Stimulated activated CD8-positive, alpha-beta memory T cell treated with anti-CD3 and anti-CD28 coated beads, Interleukin-2, amount 100 ng/mL, for 48 hours (primary cell): ENCODE data around the gene UBQLN4.

Experiments
- DNase-seq, 2 donors: peaks; one replicate each; pipeline ENCODE4 v3.0.0-alpha.2; 2020; ENCODE audit warnings: low read depth in 2 of 2

UBQLN4 gene

DNA sequence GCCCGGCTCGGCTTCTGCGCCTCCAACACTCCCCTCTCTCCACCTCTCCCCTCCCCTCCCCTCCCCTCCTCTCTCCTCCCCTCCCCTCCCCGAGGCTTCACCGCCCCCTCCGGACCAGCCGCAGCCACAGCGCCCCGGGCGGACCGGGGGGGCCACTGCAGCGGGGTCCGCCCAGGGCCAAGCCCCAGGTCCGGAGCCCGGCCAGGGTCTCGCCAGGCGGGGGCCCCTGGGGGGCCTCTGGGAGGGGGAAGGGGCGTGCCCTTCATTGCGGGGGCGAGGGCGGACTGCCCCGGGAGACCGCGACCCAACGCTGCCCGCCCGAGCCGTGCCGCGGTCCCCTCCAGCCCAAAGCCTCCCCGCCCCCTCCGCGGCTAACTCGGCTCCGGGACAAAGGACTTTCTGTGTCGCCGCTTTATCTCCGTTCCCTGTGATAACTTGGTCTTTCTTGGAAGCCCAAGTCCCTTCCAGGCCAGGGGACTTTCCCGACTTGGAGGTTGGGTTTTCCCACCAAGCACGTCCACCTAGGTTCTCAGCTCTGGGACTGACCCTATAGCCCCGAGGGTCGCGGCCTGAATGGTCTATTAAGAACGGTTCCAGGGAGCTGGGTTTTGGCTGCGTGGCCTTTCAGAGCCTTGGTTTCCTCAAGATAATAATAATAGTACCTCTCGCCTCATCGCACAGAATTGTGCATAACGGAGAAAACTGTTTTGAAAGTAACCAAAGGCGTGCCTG lies at the start of gene UBQLN4:
Gene UBQLN4, minus strand, starts transcription at position 31 of the 732 bp plus-strand sequence. CDS start 97 bp downstream, outside the sequence.
- peak; percentile 70 to 82 for DNase-seq

DNA sequence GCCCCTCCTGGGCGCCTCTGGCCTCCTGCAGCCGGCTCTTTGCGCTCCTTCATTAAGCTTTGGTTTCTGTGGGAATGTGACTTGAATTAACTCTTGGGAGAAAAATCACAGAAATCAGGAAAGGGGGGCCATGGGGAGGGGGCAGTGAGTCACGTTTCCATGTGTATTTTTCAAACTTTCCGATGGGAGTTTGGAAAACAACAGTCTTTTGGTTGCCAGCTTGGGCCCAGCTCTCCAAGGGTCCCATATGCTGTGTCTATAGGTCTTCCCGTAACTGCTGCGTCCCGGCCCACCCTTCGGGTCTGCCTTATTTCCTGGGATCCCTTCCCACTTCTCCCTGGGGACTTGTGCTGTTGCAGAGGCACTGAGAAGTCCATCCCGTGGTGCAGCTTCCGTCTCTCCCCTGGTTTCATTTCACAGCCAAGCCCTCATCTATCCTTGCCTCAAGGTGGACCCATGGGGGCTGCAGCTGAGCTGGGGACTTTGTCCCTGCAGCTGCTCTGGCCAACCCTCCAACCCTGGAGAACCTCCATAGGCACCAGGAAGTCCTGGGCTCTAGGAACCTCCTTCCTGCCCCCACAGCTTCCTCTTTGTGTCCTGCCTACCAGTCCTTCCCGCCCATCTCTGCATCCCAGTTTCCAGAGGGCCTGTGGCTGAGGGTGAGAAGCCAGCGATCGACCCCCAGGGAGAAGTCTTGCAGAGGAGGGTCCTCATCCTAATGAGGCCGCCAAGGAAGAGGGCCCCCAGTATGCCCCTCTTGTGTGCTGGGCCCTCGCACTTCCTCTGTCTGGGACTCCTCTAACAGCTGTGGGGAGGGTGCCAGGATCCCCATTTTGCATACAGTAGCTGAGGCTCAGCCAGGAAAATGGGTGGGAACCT lies 49.3 kb upstream of the UBQLN4 start:
- DNase-seq = no peak

DNA sequence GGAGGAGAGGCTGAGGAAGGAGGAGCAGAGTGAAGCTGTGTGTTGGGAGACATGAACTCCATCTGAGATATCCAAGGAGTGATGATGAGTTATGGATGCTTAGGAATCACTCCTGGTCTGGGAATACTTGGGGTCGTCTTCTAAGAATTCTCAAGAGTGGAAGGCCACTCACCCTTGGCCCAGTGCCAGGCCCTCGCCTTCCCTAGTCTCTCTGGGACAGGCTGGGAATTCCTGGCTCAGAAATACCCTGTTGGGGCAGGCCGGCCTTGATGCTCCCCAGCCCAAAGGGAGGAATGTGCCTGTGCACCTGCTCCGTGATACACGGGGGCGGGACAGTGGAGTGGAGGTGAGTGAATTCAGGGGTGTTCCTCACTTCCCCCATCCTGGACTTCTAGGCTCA lies 48.3 kb upstream of the UBQLN4 start:
- DNase-seq = no peak

DNA sequence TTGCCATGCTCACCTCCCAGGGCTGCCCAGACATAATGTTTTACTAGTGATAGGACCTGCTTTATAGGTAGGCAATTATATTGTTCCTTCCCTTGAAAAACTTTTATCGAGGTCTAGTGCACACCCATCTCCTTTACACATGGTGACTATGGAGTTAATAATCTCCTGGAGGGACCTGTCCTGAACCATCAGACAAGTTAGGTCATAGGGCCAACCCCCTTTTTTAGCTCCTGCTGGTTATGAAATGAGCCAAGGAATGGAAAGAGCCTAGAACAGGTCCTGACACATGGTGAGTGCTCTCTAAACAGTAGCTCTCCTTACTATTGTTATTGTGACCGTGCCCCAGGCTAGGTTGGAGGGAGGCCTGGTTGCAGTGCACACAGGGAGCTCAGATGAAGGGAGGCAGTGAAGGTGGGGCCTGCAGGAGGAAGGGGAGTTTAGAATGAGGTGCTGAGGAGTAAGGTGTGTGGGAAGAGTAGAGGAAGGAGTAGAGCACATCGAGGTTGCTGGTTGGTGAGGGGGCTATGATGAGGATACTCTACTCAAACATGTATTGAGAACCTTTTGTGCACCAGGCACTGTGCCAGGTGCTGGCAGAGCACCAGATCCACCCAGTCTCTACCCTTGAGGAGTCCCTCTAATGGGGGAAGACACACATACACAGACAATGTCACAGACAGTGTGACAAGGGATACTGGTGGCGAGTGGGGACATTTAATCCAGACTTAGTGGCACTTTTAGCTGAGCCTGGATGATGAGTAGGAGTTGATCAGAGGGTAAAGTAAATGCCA lies 46.8 kb upstream of the UBQLN4 start:
- no peak for DNase-seq

DNA sequence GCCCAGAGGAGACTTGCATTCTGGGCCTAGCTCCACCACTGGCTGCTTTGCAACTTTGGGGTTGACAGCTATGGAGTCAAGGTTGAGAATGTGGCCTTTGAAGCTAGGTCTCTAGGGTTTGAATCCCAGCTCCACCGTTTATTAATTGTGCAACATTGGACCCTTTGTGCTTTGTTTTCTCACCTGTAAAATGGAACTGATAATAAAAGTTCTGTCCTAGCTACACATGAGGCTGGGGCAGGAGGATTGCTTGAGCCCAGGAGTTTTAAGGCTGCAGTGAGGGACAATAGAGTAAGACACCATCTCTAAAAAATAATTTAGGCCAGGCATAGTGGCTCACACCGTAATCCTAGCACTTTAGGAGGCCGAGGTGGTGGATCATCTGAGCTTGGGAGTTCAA lies 45.7 kb upstream of the UBQLN4 start:
- DNase-seq = no peak

DNA sequence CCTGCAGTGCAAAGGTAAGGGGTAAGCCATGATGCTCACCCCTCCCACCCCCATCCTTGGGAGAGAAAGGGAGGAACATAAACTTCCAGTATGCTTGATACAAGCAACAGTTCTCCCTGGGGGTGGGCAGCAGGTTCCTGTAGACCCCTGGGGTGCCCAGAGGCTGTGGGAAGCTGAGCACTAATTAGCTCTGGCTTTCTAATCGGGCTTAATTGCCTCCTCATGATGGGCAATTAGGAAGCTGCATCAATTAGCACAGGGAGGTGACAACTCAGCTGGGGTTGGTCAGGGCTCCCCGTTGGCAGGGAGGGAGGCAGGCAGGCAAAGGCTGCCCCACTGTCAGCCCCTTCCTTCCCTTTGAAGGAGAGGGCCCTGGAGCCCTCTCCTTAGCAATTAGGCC lies 45.2 kb upstream of the UBQLN4 start:
- no peak for DNase-seq

DNA sequence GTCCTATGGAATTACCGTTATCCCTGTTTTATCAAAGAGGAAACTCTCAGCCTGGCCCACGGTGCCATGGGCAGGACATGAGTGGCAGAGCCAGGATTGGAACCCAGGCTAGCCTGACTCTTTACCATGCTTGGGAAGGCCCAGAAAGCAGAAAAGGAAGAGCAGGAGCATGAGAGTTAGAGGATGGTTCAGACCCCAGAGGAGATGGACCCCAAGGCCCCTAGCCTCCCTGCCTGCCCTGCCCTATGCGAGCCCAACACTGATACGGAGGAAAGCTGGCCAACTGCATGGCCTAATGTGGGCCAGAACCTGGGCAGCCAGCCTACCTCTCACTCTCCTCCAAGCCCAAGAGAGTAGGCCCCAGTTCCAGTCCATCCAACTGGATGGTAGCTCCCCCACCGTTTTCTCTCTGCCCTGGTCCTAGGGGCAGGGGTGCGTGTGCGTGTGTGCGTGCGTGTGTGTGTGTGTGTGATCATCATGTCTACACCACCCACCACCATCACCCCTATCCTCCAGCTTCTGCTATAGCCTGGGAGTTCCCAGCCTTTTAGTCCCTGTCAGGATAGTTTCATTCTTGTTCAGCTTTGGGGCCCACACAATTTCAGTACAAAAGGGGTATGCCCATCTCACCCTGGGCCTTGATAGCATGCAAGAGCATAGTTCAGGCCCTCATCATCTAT lies 44.0 kb upstream of the UBQLN4 start:
- peak in 1 of 2 donors; percentile 47 for DNase-seq

DNA sequence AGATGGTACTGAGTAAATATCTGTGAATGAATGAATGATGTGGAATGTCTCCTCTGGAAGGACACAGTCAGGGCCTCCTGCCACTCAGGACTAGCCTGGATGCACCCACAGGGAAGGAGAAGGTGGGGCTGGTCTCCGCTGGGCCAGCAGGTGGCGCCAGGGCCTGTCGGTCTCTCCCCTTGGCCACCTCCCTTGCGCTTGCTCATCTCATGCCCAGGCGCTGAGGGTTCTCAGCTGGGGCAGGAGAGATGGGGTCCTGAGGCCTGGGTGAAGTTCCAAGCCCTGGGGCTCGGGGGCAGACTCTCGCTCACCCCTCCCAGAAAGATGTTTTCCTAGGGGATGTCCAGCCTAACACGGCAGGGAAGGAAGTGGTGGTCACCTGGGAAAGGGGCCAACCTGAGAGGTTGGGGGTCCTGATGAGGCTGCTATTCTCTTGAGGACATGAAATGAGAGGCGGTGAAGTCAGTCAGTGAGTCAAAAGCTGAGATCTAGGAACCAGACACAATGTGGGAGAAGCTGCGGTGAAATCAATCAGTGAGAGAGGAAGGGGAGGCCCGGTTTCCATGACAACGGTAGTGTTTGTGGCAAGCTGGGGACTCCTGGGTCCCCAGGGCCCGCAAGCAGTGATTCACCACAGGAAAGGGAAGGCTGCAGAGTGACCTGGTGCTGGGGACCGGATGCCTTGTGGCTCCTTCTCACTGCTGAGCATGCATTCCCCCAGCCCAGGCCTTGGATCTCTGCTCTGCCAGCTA lies 43.2 kb upstream of the UBQLN4 start:
- DNase-seq = peak; percentile 87 to 88

DNA sequence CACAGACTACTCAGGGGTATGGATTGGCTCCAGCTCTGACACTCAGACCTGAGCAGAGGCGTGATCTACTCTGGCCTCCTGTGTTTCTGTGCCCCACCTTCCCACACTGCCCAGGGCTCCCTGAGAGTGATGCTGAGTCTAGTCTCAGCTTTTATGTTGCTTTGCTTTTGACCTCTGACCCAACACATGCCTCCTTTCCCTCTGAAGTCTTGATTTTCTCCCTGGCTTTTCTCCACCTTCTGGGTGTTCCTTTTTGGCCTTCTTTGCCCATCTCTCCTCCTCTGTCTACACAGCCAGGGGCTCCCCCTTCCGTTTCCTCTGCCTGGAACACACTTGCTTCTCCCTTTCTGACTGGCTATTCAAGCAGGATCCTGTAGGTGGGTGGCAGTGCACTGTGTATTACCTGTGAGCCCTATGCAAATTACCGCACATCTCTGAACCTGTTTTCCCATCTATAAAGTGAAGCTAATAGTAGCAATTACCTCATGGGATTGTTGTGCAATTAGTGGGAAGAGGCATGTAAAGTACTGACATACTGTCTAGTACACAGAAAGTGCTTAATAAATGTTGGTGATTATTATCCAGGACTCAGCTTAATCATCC lies 42.4 kb upstream of the UBQLN4 start:
- DNase-seq = no peak

DNA sequence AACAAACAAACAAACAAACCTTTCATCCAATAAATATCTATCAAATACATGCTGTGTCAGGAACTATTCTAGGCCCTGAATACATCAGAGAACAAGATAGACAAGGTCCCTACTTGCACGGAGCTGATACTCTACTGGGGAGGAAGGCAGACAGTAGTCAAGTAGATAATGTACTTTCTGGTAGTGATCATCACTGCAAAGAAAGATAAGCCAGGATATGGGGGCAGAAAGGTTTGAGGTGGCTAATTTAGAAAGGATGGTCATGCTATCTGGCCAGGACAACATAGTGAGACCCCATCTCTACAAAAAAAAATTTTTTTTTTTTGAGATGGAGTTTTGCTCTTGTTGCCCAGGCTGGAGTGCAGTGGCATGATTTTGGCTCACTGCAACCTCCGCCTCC lies 38.0 kb upstream of the UBQLN4 start:
- no peak for DNase-seq

DNA sequence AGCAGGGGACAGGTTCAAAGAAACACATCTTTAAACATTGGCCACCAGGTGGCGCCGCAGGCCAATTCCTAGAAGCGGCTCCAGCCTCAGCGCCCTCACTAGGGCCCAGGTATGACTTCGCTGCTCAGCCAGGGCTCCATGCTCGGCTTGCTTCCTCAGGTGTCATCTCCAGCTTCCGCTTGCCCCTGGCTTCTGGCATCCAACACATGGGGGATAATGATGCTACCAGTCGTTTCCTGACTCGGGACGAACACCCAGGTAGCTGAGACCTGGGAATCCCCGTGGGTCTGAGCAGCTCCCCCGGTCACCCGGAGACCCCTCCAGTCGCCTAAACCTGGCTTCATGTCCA lies 37.2 kb upstream of the UBQLN4 start:
- peak; percentile 84 to 85 for DNase-seq

DNA sequence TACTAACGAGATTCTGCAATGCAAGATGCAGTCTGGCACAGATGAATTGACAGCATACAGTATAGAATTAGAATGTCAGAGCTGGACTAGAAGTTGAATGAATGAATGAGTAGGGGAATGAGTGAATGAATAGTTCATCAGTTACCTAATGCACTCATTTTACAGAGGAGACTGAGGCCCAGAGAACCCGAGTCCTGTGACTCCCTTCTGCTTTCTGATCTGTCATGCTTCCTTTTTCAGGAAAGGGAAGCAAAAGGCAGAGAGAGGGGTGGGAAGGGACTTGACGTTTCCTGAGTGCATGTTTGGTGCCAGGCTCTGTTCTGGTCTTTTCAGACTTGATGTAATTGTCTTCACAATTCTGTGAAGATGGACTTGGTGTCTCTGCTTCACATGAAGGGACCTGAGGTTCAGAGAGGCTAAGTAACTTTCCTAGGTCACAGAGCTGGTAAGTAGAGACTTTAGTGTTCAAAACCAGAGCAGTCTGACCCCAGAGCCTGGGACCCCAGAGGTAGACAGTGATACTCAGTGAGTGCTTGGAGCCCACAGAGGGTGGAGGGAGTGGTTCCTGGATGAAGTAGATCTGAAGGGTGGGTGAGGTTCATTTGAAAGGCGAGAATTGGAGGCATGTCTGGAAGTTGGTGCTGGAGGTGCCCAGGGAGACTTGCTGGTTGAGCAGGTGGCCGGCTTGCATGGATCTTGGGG lies 36.7 kb upstream of the UBQLN4 start:
- no peak for DNase-seq

DNA sequence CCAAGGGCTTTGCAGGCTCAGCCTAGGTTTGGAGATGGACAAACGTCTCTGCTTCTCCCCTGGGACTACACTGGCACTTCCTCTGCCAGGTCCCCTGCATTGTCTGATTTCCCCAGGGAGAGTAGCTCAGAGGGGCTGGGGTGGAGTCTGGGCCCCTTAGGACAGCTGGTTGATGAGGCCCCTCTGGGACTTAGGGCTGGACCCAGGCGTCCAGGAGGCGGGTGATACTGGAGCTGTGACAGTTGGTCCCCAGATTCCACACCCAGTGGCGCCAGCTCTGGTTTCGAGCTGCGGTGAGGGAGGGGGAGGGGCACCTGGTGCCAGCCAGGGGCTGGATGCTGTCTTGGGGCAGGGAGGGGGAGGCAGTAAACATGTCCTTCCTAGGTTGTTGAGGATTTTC lies 36.1 kb upstream of the UBQLN4 start:
- no peak for DNase-seq

DNA sequence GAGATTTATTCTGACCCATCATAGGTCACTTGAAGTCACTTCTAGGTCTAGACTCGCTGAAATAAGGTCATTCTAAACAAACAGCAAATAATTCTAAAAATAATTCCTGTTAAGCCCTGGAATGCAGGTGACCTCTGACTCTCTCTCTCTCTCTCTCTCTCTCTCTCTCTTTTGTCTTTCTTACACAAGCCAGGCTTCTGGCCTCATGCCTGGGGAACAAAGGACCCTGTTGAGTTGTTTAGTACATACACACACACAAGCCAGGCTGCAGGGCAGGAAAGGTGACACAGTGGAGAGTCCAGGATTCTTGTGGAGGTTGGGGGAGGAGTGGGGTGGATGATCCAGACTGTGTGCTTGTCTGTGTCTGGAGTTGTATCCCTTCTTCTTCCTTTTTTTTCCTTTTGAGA lies 32.7 kb upstream of the UBQLN4 start:
- DNase-seq = no peak

DNA sequence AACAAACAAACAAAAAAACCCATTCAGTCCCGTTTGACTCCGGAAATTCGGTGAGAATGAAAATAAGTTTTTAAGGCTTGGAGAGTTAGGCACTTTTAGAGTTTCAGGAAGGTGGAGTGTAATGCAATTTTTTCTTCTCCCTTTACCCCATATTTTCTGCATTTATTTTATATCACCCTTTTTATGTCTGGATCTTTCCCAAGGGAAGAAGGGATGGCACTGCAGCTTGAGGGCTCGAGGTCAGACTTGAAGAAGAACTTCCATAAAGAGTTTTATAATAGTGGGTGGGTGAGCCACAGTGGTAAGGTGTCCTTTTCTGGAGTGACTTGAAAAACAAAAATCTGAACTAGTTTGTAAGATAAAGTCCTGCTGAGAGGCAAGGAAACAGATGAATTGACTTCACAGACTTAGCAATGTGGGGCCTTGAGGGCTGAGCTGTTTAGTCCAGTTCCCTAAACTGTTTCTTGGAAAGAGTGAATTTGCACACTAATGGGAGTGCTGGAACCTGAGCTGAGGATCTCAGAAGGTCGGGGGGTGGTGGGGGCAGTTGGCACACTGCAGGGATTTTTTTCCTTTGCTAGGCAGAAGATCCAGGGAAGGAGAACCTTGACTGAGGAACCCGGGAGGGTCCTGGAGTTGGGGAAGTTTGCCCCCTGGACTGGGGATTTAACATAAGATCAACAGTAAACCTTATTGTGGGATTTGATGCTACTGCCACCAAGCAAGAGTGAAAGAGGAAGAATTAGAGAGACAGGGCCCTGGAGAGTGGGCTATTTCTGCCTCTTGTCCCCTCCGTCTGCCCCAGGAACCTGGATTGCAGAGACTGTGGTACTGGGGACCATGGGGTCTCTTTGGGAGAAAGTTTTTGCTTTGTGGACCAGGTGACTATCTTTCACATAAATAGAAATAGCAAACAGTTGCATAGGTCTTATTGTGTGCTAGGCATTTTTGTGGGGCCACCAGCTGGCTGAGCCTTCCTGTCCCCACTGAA lies 30.5 kb upstream of the UBQLN4 start:
- no peak for DNase-seq

DNA sequence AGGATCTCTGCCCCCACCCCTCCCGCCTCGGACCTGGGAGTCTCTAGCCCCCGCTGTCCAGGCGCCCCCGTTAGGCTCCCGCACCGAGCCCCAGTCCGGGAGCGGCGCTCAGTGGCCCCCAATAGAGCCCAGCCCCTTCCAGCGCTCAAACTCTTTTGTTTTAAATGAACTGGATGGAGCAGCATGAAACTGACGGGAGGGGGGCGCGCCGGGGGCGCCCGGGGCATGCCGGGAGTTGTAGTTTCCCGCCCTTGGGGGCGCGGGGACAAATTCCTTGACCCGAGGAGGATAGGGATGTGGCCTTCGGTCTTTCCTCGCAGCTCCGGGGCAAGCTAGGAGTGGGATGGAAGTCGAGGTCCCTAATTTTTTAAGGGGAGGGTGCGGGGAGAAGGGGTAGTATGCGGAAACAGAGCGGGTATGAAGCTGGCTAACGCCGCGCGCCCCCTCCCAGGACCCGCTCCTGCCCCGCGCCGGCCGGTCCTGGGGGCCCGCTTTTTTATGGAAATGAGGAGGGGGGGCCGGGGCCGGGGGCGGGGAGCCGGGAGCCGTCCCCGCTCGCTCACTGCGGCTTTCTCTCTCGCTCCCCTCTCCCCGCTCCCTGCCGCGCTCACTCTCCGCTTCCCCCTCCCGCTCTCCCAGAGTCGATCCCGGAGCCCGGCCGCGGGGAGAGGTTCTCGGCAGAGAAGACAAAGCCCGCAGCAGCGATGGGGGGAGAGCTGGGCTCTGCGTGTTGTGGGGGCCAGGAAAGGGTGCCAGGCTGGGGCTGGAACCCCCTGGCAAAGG lies 28.9 kb upstream of the UBQLN4 start, which contains the start of gene MEX3A:
Gene MEX3A, minus strand, starts transcription at position 157 of the 783 bp plus-strand sequence. CDS start 467 bp downstream, outside the sequence.
- peak; percentile 48 to 50 for DNase-seq

DNA sequence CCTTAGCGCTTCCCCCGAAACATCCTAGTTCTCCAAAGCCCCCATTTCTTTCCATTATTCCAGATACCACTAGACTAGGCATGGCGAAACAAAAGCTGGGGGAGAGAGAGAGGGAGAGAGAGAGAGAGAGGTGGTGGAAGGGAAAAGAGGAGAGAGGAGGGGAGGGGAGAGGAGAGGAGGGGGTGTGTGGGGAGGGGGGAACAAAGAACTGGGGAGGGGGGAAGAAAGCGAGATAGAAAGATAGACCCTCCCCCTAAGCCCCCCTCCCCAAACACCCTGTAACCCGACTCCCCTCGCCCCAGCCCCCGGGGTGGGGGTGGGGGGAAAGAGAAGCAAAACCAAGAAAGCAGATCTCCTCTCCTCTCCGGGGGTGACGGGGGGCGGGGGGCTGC lies 28.3 kb upstream of the UBQLN4 start:
- no peak for DNase-seq
